Left kidney (tissue), 2 donors: ENCODE data around the gene INHBA. TPM values are rescaled to one million over a fixed set of nuclear protein-coding genes. Genes with fewer than 3 reads are reported as not detected.

Experiments
- DNase-seq: peaks from one replicate; pipeline ENCODE4 v3.0.0-alpha.2; 2013
- polyA plus RNA-seq: library from polyadenylated mRNA; unstranded; fragments of 120-200 nt; gene quantifications from one replicate; pipeline ENCODE4 v1.2.1, GENCODE V29; 2013; ENCODE audit not compliant: insufficient read length

Gene INHBA
- polyA plus RNA-seq, 1 donor: 4.0 TPM

DNA sequence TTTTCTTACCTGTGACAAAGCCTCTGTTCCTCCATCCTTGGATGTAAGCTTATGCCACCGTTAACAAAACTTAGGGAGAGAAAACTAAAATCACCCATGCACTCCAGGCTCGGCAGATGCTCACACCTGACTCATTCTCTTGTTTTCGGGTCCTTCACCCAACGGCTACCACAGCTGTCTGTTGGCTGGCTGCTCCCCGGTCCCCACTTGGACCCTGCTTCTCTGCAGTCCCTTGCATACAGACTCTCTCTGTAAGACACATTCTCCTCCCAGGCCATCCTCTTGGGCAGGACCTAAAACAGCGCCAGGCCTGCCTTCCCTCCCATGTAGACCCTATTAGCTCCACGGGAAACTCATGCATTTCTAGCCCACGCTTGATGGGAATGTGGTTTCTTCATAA, 12.1 kb upstream of the INHBA start:
- DNase-seq: no peak

DNA sequence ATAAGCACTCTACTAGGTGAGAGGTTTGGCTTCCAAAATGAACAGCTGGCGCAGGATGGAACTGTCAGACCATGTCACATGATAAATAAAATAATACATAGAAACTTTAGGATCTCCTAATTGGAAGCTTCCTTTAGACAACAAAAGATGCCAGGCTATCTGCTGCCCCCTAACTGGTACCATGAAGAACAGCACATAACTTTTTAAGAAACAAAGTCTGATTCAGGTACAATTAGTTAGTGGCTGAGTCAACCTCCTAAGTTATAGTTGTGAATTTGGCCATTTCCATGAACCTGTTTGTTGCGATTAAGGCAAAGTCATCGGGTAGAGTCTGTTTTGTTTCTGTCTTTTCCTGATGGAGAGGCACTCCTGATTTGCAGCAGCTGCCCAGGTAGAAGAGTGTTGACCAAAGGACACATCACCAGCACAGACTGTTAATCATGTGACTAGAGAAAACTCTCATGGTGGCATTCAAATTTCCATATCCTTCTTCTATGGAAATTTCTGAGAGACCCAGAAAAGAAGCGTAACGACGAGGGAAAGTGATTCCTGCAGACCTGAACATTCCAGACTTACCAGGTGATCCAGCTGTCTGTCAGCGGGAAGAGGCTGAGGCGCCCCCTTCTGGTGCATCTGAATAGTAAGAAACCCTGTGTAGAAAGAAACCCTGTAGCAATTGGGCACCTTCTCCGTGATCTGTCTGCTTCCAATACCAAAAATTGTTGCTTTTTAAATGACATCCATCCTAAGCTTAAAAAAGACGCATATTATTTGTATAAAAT, 8.6 kb upstream of the INHBA start:
- DNase-seq: no peak

DNA sequence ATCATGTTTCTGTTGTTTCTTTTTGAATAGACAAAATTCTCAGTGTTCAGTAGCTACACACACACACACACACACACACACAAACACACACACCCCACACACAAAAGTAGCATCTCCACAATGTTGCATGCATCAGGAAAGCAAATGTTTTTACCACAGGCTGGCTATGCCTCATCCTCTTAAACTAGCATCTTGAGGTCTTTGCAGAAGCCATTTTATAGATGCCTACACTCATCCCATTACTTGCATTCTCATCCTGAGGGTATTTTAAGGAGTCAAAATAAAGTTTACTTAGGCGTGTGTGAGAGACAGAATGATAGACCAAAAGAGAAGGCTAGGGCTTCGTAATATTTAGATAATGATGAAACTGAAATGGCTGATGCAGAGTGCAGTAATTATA, 7.9 kb upstream of the INHBA start:
- DNase-seq: no peak

DNA sequence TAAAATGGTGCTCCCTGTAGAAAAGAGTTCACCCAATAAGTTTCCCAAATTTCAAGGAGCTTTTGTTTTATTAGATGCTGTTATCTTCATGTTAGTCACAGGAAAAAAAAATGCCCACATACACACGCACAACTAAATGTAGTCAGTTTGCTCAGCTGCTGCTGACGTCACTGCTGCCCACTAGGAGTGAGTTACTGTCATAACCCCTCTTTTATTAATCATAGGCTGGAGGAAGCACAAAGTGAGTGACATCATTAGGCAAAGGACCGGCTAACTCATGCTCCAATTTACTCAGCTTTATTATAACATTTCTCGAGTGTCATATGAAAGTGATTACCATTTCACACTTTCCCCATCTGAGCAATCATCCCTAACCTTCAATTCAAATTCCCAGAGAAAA, 6.7 kb upstream of the INHBA start:
- no peak for DNase-seq

DNA sequence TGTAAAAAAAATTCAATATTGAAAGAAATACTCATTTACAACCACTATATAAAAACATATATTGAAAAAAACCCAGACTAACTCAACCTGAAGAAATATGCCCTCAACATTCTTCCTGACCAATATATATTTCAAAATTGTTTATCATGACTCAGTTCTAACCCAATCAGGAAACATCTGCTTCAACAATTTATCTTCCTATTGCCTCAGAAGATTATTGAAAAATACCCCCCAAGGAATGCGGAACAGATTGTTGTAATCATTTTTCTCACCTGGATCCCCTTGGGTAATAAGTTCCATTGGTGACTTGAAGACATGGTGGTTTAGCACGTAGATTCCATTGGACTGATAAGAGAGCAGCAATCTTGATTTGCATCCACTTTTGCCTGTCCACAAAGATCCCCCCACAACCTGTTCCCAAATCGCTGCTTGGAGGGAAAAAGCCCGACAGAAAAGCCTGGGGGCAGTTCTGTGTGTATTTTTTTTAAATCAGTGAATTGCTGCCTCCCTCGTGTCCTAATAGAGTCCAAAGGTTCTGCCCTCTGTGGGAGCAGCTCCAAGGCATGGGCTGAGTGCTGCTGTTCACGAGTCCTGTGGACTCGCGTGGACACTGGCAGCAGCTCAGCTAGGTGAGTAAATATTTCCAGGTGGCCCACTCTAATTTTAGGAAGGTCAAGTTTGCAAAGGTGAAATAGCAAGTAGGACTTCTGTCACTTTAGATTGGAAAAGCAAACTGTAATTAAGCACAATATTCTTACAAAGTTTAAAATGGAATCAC, 5.9 kb upstream of the INHBA start:
- no peak for DNase-seq

DNA sequence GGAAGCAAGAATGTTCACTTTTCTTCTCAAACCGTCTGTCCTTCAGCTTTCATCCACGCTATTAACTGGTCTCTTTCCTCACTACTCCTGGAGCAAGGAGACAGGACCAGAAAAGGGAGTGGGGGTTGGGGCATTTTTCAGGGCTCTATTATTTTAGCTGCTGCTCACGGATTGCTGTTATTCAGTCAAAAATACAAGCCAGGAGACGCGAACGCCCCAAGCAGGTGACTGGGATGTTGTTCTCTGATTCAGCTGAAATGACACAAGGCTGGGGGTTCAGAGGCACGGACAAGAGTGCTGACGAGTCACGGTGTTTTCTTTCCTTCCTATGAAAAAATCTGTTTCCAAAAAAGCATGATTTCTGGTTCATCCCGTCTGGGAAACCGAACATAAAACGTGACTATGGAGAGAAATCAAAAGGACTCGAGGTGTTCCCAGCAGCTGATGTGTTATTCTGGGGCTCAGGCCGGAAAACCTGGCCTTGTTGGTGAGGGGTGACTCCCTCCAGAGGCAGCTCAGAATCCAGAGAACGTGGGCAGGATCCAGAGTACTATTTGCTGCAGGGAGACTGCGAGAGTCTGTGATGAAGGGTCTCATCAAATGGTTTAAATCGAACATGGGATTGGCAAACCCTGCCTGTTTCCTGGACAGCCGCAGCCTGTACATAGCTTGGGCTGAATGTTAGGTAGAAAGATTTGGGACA, 3.5 kb upstream of the INHBA start:
- DNase-seq: no peak

DNA sequence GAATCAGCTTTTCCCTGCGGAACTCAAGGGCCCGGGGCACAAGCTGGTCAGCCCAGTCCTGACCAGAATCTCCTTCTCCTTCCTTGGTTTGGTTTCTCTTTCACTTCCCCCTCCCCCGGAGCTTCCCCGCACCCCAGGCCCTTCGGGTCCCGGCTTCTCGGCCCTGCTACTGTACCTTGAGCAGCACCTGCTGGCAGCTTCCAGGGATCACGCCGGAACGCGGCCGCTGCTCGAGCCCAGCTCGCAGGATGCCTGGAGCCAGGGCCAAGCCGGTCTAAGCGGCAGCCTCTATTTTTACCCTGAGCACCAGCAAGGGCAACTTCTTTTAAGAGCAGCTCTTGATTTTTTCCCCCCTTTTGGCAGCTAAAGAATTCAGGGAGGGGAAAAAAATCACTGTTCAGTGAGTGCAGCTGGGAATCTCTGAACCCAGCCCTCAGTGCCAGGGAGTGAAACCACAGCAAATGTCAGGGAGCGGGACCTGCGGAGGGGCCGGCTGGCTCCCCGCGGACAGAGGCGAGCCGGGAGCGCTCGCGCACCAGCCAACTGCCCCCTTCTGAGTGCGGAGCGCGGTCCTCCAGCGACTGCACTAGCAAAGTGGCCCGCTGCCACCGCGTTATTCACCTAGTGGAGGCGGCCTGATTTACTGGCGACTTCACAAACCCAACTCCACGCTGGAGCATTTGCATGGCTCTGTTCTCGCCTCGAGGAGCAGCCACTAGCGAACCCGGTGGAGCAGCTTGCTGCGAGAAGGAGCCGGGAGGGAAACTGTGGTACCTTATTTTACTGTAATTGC, 2.4 kb upstream of the INHBA start:
- peak; percentile 80 for DNase-seq

DNA sequence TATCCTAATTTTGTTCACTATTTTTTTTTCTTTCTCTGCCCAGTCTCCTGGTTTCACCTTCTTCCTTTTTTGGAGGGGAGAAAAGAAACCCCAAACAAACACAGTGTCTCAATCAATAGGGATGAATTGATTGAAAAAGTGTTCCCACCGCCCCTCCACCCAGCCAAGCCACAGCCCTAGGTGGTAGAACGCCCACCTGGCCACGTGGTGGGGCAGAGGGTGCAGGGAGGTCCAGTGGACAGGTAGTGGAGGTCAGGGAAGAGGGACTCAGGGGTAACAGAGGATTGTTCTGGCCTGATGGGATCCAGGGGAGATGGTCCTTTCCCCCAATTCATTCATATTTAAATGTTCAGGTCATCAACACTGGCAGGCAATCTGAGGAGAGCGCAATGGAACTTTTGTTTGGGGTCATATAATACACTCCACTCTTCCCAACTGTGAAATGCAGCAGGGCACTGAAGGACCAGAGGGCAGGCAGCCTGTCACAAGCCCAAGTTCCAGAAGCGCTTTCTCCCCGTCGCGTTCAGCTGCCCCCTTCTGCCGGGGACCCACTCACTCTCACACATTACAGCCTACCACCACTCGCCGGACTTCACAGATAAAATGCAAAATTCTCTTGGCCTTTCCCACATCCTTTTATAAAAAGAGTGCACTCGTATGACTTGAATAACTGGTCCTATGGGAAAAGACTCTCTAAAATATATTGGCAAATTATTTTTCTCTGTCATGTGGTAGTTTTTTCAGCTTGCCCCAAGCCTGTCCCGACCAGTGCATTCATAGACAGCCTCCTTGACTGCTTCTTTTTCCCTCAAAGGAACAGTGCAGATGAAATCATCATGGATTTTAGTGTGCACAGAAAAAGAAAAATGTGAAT, 1.6 kb downstream of the INHBA start:
- no peak for DNase-seq

DNA sequence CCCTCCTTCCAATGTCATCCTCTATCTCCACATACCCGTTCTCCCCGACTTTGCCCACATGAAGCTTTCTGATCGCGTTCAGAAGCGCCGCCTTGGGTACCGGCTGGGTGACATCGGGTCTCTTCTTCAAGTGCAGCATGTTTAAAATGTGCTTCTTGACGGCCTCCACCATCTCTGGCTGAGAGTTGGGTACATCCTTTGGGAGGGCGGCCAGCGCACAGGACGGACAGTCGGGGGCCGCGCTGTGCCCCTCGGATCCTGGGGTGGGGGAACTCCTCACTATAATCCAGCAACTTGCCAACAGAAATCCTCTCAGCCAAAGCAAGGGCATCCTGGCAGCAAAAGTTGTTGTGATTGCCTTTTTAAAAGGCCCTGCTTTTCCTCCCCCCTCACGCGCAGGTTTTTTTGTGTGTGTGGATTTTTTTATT, 2.8 kb downstream of the INHBA start:
- DNase-seq: no peak

DNA sequence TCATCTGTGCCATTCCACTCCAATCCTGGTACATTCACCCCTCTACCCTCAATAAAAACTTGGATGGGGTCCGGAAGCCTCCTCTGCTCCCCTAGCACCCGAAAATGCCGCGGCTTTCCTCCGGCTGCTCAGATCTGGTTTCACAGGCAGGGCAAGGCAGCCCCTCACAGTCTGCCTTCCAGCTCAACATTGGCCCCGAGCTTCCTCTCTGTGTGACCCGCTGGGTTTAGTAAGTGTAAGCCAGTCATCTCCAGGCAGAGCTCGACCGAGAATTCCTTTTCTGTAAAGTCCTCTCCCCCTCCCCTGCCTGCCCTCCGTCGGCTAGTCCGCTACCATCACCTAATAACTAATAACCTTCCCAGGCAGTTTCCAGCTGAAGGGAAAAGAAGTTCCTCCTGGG, 3.4 kb downstream of the INHBA start:
- no peak for DNase-seq

DNA sequence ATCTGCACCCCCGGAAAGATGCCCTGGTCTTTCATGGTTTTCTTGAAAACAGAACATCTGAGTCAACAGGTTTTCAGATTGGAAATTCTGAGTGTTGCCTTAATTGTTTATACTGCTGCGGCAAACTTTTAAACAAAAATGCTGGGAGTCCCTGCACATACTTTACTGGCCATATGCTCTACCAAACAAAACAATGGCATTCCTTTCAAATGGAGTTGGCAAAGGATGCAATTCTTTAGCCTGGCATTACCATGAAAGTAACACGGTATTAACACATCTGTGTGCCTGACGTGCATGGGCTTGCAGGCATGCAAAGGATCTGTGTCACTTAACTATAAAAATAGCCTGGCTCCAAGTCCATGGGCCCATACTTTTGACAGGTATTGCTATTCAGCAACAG, 4.2 kb downstream of the INHBA start:
- no peak for DNase-seq

DNA sequence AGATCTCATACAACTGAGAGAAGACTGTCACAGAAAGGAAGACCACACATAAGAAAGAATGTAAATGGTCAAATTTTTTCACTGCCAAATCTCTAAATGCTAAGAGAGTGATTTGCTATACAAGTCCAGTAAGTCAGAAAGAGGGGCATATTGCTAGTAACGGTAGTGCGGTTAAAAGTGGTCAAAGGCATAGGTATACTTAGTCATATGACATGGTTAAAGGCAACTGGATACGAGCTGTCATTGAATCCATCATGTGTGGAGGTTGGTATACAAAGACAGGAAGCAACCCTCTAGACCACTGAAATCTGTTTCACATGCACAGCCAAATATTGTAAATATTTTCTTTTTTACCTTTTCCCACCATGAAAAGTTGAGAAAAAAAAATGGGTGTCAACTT, 4.8 kb downstream of the INHBA start:
- DNase-seq: no peak

DNA sequence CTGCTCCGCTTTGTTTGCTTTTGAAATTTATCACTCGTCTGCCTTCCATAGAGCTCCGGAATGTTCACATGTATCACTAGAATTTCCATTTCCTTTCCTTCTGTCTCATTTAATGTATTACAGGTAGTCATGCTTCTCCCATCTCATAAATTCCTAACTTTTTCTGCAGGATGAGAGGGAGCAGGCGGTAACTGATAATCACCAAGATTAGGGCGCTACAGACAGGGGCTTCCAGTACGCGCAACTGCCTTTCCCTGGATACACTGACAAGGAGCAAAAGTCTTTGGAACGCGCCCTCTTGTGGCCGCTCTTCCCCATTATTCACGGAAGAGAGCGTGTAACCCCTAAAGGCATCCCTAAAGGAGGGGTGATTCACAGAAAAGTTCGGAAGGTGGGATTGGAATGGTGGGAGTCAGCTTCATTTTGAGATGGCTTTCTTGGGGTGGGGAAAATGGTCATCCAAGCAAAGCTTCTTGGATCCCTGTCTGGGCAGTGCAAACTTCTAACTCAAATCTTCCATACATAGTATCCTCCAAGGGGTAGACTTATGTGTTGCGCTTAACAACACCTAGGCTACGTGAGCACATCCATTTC, 6.5 kb downstream of the INHBA start:
- peak; percentile 89 for DNase-seq

DNA sequence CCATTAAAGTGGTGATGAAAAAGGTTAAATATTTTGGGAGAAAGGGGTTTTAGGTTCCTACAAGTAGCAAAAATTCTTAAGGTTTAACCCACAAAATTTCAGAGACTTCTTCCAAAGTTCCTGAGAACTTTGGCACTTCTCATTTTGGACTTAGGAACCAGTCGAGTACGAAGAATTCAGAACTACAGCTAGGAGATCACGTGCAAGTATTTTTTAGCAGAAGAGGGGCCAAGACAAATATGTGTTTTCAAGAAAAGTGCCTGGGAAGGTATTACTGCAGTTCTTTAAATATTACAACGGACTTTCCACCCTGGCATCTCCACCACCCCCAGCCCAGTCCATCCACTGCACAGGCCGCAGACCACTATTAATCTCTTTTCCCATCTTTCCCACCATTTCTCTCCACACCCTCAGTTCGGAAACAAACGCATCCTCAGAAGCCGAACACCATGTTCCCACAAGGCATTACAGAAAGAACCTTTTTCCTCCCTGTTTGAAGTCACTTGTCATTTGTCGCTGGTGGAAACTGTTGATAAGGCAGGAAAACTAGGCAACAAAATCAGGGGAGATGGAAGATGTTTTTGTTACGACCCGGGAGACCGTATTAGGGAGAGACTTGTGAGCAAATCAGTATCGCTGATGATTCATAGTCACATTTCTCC, 7.1 kb downstream of the INHBA start:
- DNase-seq: no peak

DNA sequence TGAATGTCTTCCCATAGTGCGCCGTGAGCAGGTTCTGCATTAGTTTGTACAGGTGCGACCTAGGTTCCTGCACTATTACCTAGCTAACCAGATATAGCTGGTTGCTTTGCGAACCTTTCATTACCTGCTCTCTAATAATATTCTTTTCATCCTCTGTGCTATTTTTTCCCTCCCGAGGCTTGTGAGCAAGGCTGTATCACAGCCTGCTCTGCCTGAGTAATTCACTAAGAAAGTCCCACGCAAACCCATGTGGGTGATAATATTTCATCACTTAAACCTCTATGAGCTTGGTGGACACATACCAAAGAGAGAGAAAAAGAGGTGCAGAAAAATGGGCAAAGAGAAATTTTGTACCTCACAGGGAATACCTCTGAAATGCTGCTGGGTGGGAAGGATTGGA, 8.4 kb downstream of the INHBA start:
- DNase-seq: no peak

DNA sequence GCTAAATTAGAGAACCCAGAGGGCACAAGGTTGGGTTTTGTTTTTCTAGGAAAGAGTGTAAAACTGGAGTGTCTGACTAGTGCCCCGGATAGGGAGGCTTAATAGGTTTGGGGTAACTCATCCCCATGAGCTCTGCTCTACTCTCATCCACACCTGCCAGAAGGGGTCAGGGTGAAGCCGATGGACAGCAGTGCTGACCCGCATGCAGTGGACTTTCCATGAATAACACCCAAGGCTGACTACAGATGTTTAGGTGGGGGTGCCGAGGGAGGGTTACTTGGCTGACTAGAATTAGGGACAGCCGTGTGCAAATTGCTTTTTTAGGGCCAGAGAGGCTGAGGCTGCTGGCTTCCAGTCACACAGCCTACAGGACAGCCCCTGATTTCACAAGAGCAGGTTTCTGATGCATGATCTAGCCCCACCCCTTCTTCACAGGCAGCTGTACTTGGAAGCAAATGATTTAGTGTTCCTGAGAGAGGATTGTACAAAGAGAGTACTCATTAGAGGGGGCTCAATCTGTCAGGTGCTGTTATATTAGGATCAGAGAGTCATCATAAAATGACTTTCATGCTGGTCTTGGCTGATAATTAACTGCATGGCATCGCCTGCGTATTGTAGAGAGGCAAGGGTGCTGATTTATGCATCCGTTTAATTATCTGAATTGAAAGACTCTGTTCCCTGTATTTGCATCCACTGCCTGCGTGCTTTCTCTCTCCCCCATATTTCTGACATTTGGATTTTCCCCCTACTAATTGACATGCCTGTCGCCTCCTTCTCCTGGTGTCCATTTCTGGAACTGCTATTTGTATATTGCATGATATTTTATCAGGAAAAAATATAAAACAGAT, 9.5 kb downstream of the INHBA start:
- no peak for DNase-seq

DNA sequence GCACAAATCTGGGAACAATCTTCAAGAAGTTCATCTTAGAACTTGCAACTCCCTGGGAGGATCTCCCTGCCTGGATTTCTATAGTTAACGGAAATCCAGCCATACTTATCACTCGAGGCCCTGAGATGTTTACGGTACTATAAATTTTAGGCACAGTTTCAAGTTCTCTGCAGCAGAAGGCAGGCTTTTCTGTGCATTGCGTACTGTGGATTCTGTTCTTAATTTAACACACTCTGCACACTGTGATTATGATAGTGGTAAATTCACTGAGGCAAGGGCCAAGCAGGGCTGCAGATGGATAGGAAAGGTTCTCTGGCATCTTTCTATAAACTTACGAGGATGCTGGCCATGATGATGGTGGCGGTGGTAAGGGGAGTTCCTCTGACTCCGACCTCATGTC, 10.6 kb downstream of the INHBA start:
- no peak for DNase-seq

DNA sequence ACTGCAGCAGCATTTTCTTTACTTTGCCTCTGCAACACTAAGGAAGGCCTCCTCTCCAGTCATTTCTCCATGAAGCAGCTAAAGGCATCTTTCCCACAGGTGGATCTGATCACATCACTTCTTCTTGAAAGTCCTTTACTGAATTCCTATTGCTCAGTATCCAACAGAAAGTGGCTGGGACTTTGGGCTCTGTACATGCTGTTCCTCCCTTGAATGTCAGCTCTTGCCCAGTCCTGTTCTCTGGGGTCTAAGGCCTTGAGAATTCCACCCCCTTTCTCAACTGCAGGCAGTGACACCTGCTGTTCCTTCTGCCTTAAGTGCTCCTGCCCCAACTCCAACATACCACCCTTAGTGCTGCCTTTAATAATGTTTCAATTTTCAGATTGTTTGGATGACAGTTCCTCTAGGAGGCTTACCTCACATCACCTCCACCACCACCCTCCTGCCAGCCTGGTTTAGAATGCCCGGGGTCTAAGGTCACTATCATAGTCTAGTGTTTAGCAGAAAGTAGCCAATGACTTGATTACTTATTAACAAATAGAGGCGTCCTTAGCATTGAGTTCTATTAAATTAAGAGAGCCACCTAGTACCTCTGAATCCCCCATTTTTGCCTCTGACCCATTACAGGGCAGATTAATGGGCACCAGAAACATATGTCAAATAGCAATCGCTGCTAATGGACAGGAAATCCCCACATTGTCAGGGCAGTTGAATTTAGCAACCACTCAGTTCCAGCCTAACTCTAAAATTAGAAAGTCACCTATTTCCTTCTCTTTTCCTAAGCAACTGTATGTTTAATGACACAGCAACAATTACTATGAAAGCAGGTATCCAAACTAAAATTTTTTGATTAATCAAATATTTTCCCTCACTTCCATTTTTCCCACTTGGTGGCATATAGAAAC, 11.4 kb downstream of the INHBA start:
- no peak for DNase-seq
